WTC11 (cell line): Measurements from ENCODE around the gene KCNJ14. TPM values are rescaled to one million over a fixed set of nuclear protein-coding genes. Genes with fewer than 3 reads are reported as not detected.

Source experiments
- ATAC-seq: fragments of 200-7000 bp; cut with Tn5 transposase; 2 replicates; pipeline ENCODE4 v1.10.0; 2021; ENCODE audit warnings: mild to moderate bottlenecking, moderate library complexity
- CTCF ChIA-PET: fragments of 300-600 bp; sonication (Branson Sonifier 250); formaldehyde crosslinking; loops from one replicate; lab custom pipeline; 2021; ENCODE audit warnings: antibody characterized with exemption; lab: Charles Lee
- POLR2A ChIA-PET: fragments of 350-600 bp; sonication (Branson Sonifier 250); formaldehyde crosslinking; loops from one replicate; lab custom pipeline; 2021; ENCODE audit warnings: antibody characterized with exemption; lab: Charles Lee
- DNase-seq: peaks from one replicate; pipeline ENCODE4 v3.0.0; 2021; ENCODE audit warnings: low spot score
- H3K27ac Mint-ChIP-seq: 2 replicates; pipeline ENCODE4 v1.8.0; 2021; ENCODE audit warnings: mixed read lengths
- H3K27me3 Mint-ChIP-seq: 2 replicates; pipeline ENCODE4 v1.8.0; 2021; ENCODE audit warnings: low read depth, mild to moderate bottlenecking, moderate library complexity, mixed read lengths
- H3K36me3 Mint-ChIP-seq: 2 replicates; pipeline ENCODE4 v1.8.0; 2021; ENCODE audit warnings: mixed read lengths
- H3K4me1 Mint-ChIP-seq: 2 replicates; pipeline ENCODE4 v1.8.0; 2022; ENCODE audit warnings: mixed read lengths
- H3K4me3 Mint-ChIP-seq: 2 replicates; pipeline ENCODE4 v1.8.0; 2021; ENCODE audit warnings: mild to moderate bottlenecking, moderate library complexity, mixed read lengths
- H3K9me3 Mint-ChIP-seq: 2 replicates; pipeline ENCODE4 v1.8.0; 2021; ENCODE audit warnings: mixed read lengths
- CBFB ChIP-seq: sonication (generic); formaldehyde crosslinking; IDR thresholded peaks from 2 replicates; pipeline ENCODE4 v1.8.1; 2022; ENCODE audit warnings: mild to moderate bottlenecking, low read depth, missing genetic modification reagents
- CTCF ChIP-seq: fragments of 200-600 bp; IDR thresholded peaks from 2 replicates; pipeline ENCODE4 v1.8.0; 2022; ENCODE audit warnings: antibody characterized with exemption
- ERG ChIP-seq: fragments of 250-450 bp; sonication (Bioruptor Pico); IDR thresholded peaks from 2 replicates; pipeline ENCODE4 v1.8.0; 2021; ENCODE audit warnings: mild to moderate bottlenecking
- FOXK1 ChIP-seq: sonication (generic); formaldehyde crosslinking; IDR thresholded peaks from 2 replicates; pipeline ENCODE4 v1.8.0; 2022; ENCODE audit warnings: mild to moderate bottlenecking, moderate library complexity, missing genetic modification reagents
- MYBL2 ChIP-seq: sonication (generic); formaldehyde crosslinking; IDR thresholded peaks from 2 replicates; pipeline ENCODE4 v1.8.1; 2023; ENCODE audit warnings: mild to moderate bottlenecking, moderate library complexity, missing genetic modification reagents
- RELA ChIP-seq: sonication (generic); formaldehyde crosslinking; IDR thresholded peaks from 2 replicates; pipeline ENCODE4 v1.8.1; 2022; ENCODE audit warnings: missing genetic modification reagents, mild to moderate bottlenecking, borderline replicate concordance
- SP1 ChIP-seq: sonication (generic); formaldehyde crosslinking; conservative IDR thresholded peaks from 2 replicates; pipeline ENCODE4 v1.8.1; 2022; ENCODE audit warnings: missing genetic modification reagents
- ZNF121 ChIP-seq: sonication (generic); formaldehyde crosslinking; IDR thresholded peaks from 2 replicates; pipeline ENCODE4 v1.8.0; 2023; ENCODE audit warnings: missing genetic modification reagents
- ZNF317 ChIP-seq: sonication (generic); formaldehyde crosslinking; IDR thresholded peaks from 2 replicates; pipeline ENCODE4 v1.8.1; 2023; ENCODE audit warnings: low read depth, mild to moderate bottlenecking, moderate library complexity, missing genetic modification reagents, borderline replicate concordance
- total RNA-seq: library from RNA; stranded (reverse); gene quantifications from 3 replicates; pipeline ENCODE4 v1.2.3, GENCODE V29; 2021
- TF ChIP-seq, protein P1 (sequence below): sonication (generic); formaldehyde crosslinking; IDR thresholded peaks from 2 replicates; pipeline ENCODE4 v1.8.0; 2022; ENCODE audit warnings: mild to moderate bottlenecking, missing genetic modification reagents
- TF ChIP-seq, protein P2 (sequence below): sonication (generic); formaldehyde crosslinking; IDR thresholded peaks from 2 replicates; pipeline ENCODE4 v1.8.0; 2022; ENCODE audit warnings: mild to moderate bottlenecking, missing genetic modification reagents
- TF ChIP-seq, protein P3 (sequence below): sonication (generic); formaldehyde crosslinking; IDR thresholded peaks from 2 replicates; pipeline ENCODE4 v1.8.1; 2023; ENCODE audit warnings: mild to moderate bottlenecking, missing genetic modification reagents, moderate library complexity

KCNJ14 gene
- total RNA-seq, 1 experiment from 2014 or later, result 1.4 TPM

GRCh38 chr19:48501494-48502349, 46.3 kb downstream of the KCNJ14 start:
- Mint-ChIP-seq H3K4me3 (peak overlapping the region; percentile 67), H3K9me3 (no peaks in the 10 kb centered on the region), H3K27ac (peak overlapping the region; percentile 98), H3K4me1 (peaks cover 15% of the 10 kb centered on the region), H3K36me3 (no peaks in the 10 kb centered on the region), H3K27me3 (peaks cover 6% of the 10 kb centered on the region)
- CTCF ChIA-PET, result interaction anchor here (0.6 to 2.1 kb wide), 33 partner anchors 9 to 1045 kb away, joined by 3 to 53 read pairs (median 4); partner anchors contain the start of genes GRIN2D, KDELR1 and TMEM143
- DNase-seq (peak; percentile 100), ATAC-seq (peak; percentile 87)
- POLR2A ChIA-PET, result interaction anchor here (0.6 to 1.1 kb wide), 6 partner anchors 9 to 118 kb away, joined by 3 to 11 read pairs (median 4); partner anchors contain the start of genes RPL18 and SPHK2
- no peak for TF ChIP-seq CBFB (CRISPR knock-in tag)
- TF ChIP-seq RELA (CRISPR knock-in tag), result no peak
- TF ChIP-seq, protein P1, sequence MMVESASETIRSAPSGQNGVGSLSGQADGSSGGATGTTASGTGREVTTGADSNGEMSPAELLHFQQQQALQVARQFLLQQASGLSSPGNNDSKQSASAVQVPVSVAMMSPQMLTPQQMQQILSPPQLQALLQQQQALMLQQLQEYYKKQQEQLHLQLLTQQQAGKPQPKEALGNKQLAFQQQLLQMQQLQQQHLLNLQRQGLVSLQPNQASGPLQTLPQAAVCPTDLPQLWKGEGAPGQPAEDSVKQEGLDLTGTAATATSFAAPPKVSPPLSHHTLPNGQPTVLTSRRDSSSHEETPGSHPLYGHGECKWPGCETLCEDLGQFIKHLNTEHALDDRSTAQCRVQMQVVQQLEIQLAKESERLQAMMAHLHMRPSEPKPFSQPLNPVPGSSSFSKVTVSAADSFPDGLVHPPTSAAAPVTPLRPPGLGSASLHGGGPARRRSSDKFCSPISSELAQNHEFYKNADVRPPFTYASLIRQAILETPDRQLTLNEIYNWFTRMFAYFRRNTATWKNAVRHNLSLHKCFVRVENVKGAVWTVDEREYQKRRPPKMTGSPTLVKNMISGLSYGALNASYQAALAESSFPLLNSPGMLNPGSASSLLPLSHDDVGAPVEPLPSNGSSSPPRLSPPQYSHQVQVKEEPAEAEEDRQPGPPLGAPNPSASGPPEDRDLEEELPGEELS (CRISPR knock-in tag), result no peak
- TF ChIP-seq, protein P2, sequence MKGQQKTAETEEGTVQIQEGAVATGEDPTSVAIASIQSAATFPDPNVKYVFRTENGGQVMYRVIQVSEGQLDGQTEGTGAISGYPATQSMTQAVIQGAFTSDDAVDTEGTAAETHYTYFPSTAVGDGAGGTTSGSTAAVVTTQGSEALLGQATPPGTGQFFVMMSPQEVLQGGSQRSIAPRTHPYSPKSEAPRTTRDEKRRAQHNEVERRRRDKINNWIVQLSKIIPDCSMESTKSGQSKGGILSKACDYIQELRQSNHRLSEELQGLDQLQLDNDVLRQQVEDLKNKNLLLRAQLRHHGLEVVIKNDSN (CRISPR knock-in tag), result peak; percentile 90
- peak; percentile 52; the same call in 1 of the 2 replicates for TF ChIP-seq FOXK1 (CRISPR knock-in tag)
- TF ChIP-seq SP1 (CRISPR knock-in tag), result 0 out of 2 replicates have a peak, but pooled peaks have one; percentile 43
- TF ChIP-seq, protein P3, sequence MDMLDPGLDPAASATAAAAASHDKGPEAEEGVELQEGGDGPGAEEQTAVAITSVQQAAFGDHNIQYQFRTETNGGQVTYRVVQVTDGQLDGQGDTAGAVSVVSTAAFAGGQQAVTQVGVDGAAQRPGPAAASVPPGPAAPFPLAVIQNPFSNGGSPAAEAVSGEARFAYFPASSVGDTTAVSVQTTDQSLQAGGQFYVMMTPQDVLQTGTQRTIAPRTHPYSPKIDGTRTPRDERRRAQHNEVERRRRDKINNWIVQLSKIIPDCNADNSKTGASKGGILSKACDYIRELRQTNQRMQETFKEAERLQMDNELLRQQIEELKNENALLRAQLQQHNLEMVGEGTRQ (CRISPR knock-in tag), result peak; percentile 94

DNA sequence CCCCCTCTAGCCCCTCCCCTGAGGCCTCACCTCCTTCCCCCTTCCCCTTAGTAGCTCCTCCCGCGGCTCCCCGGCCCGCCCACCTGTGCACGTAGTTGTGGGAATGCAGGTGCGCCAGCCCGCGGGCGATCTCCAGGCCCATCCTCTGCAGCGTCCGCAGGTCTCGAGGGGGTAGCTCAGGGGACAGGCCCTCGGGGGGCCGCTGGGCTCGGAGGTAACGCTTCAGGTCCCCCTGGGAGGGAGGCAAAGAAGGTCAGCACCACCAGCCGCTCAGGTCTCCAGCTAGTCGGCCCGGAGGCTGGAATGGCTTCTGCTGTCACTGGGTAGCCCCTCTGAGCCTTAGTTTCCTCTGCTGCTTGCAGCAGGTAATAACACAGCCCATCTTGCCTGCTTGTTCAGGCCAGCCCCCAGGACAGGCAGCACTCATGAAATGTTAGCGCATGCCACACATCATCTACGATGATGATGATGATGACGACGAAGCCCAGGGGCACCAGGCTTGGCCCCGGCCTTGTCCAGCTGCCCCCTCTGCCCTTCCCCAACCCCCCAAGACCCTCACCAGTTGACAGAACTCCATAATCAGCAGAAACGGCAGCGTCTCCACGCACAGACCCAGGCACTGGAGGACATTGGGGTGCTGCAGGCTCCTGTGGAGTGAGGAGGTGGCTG, 47.1 kb downstream of the KCNJ14 start:
- no peaks in the 10 kb centered on the region for H3K9me3 Mint-ChIP-seq
- no peaks in the 10 kb centered on the region; the same call in 1 of the 2 replicates for H3K36me3 Mint-ChIP-seq
- ATAC-seq, result no peak
- DNase-seq, result no peak
- TF ChIP-seq ERG (CRISPR knock-in tag) (0 out of 2 replicates have a peak, but pooled peaks have one; percentile 38), FOXK1 (CRISPR knock-in tag) (peak; percentile 50; the same call in 1 of the 2 replicates)
- TF ChIP-seq, protein P2 (CRISPR knock-in tag), result no peak
- H3K27me3 Mint-ChIP-seq, result peaks cover 9% of the 10 kb centered on the region
- peak overlapping the region; percentile 76 for H3K27ac Mint-ChIP-seq
- H3K4me3 Mint-ChIP-seq, result peak overlapping the region; percentile 50
- ChIA-PET CTCF (interaction anchor here (0.6 to 1.2 kb wide), 31 partner anchors 8 to 1044 kb away, joined by 3 to 53 read pairs (median 4); partner anchors contain the start of genes GRIN2D, KDELR1 and TMEM143), POLR2A (interaction anchor here (0.6 to 1.1 kb wide), 7 partner anchors 9 to 117 kb away, joined by 3 to 11 read pairs (median 4); partner anchors contain the start of genes RPL18 and SPHK2)
- peaks cover 15% of the 10 kb centered on the region for H3K4me1 Mint-ChIP-seq

GRCh38 chr19:48506138-48506733, 50.9 kb downstream of the KCNJ14 start:
- Mint-ChIP-seq H3K4me3 (no peak overlapping the region), H3K36me3 (no peaks in the 10 kb centered on the region; the same call in 1 of the 2 replicates), H3K4me1 (peaks cover 19% of the 10 kb centered on the region), H3K27me3 (peaks cover 3% of the 10 kb centered on the region; the same call in 1 of the 2 replicates), H3K9me3 (no peaks in the 10 kb centered on the region), H3K27ac (no peak overlapping the region)
- ChIA-PET CTCF (interaction anchor here (0.6 to 9.5 kb wide), 54 partner anchors 10 to 1359 kb away, joined by 3 to 297 read pairs (median 4); partner anchors contain the start of genes FAM83E, KDELR1, RPL18 and SPHK2), POLR2A (interaction anchor here (0.6 to 1.1 kb wide), 6 partner anchors 15 to 477 kb away, joined by 3 to 9 read pairs (median 4); no protein-coding TSS in a partner anchor)
- TF ChIP-seq ZNF317 (CRISPR knock-in tag) (no peak), ZNF121 (CRISPR knock-in tag) (no peak), MYBL2 (no peak), CTCF (peak; percentile 59)
- no peak for ATAC-seq
- DNase-seq, result no peak
